GM19467 (cell line): ENCODE measurements around the gene TCF7L1.

ENCODE experiments used
- ATAC-seq: cut with Tn5 transposase; IDR thresholded peaks from one replicate; pipeline ENCODE4 v1.9.1; 2021; ENCODE audit warnings: mild to moderate bottlenecking, moderate library complexity; ENCODE audit not compliant: unreplicated experiment

Gene TCF7L1

GRCh38 chr2:85215448-85216401, 82.5 kb downstream of the TCF7L1 start:
- ATAC-seq, result no peak

- ATAC-seq, result no peak
These were observed 83.7 kb downstream of the TCF7L1 start for GRCh38 chr2:85216927-85217326.

GRCh38 chr2:85221067-85221691, 88.0 kb downstream of the TCF7L1 start:
- no peak for ATAC-seq

DNA sequence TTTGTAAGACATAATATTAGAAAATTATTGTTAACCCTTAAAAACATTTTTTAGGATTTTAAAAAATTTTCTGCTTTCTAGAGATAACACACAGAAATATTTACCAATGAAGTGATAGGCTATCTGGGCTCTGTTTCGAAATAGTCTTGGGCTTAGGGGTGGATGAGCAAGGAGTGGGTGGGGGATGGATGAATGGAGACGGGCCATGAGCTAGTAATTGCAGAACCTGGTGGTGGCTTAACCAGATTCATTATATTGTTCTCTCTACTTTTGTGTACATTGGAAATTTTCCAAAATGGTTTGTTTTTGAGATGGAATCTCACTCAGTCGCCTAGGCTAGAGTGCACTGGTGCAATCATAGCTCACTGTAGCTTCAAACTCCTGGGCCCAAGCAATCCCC, 89.6 kb downstream of the TCF7L1 start:
- ATAC-seq, result no peak

- ATAC-seq, result no peak
These were observed 93.6 kb downstream of the TCF7L1 start for GRCh38 chr2:85226783-85227182.

- no peak for ATAC-seq
These were observed 97.7 kb downstream of the TCF7L1 start for GRCh38 chr2:85230679-85231467.

DNA sequence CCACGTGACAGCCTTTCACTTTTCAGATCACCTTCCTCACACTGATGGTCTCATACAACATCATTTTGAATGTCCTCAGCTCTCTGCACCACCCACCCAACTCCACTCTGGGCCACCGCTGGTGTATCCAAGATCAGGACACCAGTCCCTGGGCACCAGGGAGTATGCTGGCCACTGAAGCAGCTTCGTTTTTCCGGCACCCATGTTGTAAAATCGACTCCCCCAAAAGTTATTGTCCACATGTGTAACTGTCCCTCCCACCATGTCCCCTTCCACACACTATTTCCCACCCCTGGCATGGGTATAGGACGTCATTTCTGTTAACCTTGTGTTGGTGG, 98.2 kb downstream of the TCF7L1 start:
- no peak for ATAC-seq

- no peak for ATAC-seq
These were observed 98.8 kb downstream of the TCF7L1 start for GRCh38 chr2:85231952-85232351.

DNA sequence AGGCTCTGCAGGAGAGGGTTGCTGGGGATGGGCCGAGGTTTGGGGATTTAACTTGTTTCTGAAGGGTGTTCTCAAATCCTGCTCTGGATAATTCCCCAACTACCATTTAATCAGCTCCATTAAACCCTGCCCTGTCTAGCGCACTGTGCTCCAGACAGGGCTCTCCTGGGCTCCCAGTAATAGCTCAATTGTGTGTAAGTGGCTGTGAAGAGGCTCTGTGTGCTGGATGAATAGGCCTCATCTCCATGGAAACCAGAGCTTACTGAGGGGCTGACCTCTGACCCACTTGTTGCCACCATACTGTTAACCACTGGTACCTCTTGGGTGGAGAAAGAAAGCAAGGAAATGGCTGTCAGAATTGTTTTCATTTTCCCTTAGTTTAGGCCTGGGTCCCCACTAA, 101.7 kb downstream of the TCF7L1 start:
- no peak for ATAC-seq

GRCh38 chr2:85235281-85235680, 102.1 kb downstream of the TCF7L1 start:
- no peak for ATAC-seq

DNA sequence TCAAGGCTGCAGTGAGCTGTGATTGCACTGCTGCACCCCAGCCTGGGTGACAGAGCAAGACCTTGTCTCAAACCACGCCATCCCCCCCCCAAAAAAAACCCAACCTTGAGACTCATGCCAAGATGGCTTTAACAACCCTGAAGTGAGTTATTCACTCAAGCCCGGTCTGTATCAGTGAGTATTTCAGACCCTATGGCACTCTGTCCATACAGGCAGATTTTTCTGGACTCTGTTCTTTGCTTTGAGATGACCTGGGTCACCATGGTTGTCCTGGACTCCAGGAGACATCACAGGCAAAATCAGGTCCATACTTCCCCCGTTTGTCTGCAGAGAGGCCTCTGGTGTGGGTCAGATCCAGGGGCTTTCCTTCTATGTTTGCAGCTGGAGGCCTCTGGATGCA, 102.9 kb downstream of the TCF7L1 start:
- ATAC-seq, result no peak

GRCh38 chr2:85237849-85238565, 104.8 kb downstream of the TCF7L1 start:
- no peak for ATAC-seq

DNA sequence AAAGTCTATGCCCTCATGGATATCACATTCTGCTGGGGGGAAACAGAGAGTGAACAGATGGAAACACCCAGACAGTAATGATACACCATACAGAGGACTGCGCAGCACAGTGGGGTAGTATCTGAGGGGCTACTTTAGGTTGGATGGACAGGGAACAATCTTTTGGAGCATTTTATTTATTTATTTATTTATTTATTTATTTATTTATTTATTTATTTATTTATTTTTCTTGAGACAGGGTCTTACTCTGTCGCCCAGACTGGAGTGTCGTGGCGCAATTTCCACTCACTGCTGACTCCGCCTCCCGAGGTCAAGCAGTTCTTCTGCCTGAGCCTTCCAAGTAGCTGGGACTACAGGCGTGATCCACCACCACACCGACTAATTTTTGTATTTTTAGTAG, 105.4 kb downstream of the TCF7L1 start:
- no peak for ATAC-seq

DNA sequence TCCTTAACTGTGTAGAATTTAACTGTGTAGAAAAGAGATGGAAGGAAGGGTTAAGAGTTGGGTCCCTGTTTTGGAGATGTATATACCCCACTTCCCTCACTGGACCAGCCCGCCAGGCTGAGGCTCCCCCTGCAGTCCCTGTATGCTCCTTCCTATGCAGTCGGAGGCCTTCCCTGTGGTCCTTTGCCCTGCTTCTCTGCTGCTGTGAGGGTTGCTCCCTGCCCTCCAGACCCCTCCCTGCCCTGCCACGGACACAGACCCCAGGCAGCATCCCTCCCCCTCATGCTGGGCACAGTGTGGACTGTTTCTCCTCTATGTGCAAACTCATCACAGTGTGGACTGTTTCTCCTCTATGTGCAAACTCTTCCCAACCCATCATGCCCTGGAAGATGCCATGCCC, 105.9 kb downstream of the TCF7L1 start:
- ATAC-seq, result no peak

DNA sequence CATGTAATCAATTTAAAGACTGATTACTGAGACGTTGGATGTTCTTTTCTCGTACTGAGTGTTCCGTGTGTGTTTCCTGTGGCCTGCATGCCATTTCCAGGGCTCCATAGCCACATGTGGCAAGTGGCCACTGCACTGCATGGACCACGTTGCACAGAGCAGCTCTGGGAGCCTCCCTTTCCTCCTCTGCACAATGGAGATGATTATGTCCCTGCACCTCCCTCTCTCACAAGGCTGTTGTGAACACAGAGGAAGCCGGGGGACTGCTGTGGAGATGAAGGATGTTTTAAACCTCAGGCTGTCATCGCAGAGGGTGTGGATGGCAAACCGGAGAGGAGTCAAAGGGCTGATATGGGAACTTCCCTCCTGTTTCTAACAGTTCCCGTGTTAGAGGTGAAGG, 106.9 kb downstream of the TCF7L1 start:
- no peak for ATAC-seq

DNA sequence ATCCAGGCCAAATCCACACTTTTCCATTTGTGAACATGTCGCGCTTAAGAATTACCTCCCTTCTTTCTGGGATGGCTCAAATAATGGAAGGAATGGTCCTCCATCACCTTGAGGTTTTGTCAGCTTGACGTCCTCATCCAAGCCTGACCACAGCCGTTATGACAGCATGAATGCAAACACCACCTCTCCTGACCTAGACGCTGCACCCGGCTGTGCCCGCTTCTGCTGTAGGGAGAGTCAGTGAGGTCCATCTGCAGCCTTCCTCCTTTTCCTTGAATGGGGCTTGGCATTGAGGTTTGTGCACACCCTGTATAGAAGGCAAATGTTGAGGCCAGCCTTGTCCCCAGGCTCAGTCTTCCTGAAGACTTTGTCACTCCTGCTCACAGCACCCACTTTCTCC, 109.1 kb downstream of the TCF7L1 start:
- no peak for ATAC-seq

DNA sequence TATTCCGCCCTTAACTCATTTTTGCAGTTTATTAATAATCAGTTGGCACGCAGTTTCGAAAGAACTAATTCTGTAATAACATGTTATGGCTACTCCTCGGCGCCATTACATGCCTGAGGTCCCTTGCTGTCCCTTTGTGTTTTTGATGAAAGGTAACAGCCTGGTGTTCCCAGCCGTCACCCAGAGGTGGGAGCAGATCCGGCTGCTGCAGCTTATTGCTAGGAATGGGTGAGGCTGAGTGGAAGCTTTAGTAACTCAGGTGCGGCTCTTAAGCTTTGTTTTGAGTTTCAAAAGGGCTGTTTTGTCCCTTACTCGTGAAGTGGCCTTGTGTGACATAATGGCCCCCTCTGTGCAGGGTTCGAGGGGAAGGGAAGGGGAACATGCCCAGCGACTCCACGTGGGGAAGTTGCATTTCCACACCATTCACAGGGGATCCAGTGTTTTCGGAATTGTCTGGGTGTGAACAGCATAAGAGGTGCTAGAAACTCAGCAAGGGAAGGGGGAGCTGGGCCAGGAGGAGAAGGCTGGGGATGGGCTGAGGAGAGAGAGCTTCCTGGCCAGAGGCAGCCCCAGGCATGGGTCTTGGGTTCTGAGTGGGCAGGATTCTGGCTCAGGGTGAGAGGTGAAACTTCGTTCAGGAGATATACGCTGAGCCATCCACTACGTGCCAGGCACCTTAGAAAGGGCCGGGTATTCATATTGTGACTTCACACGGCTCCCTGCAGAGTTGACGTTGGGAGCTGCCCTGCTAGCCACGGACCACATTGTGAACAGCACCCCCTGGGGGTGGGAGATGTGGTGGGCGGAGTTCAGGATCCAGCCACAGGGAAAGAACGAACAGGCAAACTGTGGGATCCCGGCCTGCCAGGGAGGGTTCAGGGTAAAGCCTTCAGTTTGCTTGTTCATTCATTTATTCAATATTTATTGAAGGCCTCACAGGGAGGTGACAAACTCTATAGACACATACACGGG, 110.2 kb downstream of the TCF7L1 start:
- ATAC-seq, result no peak

GRCh38 chr2:85244828-85245227, 111.6 kb downstream of the TCF7L1 start:
- ATAC-seq, result no peak

DNA sequence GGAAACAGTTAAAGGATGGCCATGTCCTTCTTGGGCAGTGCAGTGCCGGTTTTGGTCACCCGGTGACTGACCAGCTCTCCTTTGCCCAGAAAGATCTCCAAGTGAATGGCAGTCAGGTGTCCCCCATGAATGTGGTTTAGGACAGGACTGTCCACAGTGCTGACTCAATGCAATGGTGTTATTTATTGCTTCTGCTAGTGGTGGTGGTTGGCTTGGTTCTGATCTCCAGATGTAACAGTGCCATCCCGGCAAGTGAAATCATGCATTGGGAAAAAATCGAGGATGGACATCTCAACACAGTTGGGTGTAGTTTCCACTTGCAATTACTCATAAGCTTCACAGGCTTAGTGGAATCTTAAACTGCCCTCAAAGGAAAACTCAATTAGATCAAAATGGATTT, 112.7 kb downstream of the TCF7L1 start:
- ATAC-seq, result no peak

DNA sequence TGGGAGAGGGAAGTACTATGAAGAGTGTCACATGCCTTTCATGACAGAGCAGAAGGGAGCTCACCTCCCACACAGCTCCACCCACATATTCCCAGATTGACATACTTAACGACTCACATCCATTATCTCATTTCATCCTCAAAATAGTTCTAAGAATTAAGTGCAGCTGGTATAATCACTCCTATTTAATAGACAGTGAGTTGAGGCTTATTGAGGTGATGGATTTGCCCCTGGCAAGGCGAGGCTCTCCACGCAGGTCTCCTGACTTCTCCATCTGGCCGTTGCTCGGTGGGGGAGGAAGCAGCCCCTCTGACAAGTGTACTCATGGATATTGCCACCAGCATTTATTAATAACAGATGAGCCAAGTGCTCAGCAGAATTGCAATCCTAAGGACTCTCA, 113.2 kb downstream of the TCF7L1 start:
- no peak for ATAC-seq
